B cell (primary cell): ENCODE measurements around the gene FKBP2.

Source experiments
- EZH2 ChIP-seq: IDR thresholded peaks from 2 replicates; pipeline ENCODE4 v1.6.1; 2012; ENCODE audit warnings: borderline replicate concordance, low read depth, mild to moderate bottlenecking, moderate library complexity, low read length; ENCODE audit not compliant: insufficient read depth, poor library complexity, severe bottlenecking
- TF ChIP-seq, protein P1 (sequence below): fragments of 200-600 bp; IDR thresholded peaks from one replicate; pipeline ENCODE4 v1.8.0; 2022; ENCODE audit warnings: antibody characterized with exemption, mild to moderate bottlenecking

DNA sequence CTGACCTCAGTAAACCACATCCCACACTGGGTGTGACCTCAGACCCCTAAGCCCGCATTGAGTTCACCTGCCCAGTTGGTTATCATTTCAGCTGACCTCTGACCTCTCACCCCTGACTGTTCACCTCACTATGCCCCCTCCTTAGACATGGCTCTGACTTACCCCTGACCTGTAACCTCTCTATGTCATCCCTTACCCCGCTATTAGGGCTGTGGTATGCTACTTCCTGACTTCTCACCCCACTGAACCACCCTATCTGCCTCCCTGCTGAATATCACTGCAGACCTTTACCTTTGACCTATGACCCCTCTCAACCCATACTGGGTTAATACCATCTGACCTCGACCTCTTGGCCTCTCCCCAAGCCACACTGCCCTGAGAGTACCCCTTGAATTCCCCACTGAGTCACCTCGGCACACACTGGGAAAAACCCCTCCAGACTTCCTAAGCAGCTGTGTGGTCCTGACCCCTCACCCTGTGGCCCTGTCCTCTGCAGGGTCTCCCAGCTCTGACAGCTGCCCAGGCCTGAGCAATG lies 18.7 kb downstream of the FKBP2 start:
- TF ChIP-seq, protein P1, sequence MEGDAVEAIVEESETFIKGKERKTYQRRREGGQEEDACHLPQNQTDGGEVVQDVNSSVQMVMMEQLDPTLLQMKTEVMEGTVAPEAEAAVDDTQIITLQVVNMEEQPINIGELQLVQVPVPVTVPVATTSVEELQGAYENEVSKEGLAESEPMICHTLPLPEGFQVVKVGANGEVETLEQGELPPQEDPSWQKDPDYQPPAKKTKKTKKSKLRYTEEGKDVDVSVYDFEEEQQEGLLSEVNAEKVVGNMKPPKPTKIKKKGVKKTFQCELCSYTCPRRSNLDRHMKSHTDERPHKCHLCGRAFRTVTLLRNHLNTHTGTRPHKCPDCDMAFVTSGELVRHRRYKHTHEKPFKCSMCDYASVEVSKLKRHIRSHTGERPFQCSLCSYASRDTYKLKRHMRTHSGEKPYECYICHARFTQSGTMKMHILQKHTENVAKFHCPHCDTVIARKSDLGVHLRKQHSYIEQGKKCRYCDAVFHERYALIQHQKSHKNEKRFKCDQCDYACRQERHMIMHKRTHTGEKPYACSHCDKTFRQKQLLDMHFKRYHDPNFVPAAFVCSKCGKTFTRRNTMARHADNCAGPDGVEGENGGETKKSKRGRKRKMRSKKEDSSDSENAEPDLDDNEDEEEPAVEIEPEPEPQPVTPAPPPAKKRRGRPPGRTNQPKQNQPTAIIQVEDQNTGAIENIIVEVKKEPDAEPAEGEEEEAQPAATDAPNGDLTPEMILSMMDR = no peak
- no peak for TF ChIP-seq EZH2
